ENCODE measurements around the gene DCBLD2.

DCBLD2 gene, protein sequence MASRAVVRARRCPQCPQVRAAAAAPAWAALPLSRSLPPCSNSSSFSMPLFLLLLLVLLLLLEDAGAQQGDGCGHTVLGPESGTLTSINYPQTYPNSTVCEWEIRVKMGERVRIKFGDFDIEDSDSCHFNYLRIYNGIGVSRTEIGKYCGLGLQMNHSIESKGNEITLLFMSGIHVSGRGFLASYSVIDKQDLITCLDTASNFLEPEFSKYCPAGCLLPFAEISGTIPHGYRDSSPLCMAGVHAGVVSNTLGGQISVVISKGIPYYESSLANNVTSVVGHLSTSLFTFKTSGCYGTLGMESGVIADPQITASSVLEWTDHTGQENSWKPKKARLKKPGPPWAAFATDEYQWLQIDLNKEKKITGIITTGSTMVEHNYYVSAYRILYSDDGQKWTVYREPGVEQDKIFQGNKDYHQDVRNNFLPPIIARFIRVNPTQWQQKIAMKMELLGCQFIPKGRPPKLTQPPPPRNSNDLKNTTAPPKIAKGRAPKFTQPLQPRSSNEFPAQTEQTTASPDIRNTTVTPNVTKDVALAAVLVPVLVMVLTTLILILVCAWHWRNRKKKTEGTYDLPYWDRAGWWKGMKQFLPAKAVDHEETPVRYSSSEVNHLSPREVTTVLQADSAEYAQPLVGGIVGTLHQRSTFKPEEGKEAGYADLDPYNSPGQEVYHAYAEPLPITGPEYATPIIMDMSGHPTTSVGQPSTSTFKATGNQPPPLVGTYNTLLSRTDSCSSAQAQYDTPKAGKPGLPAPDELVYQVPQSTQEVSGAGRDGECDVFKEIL

DNA sequence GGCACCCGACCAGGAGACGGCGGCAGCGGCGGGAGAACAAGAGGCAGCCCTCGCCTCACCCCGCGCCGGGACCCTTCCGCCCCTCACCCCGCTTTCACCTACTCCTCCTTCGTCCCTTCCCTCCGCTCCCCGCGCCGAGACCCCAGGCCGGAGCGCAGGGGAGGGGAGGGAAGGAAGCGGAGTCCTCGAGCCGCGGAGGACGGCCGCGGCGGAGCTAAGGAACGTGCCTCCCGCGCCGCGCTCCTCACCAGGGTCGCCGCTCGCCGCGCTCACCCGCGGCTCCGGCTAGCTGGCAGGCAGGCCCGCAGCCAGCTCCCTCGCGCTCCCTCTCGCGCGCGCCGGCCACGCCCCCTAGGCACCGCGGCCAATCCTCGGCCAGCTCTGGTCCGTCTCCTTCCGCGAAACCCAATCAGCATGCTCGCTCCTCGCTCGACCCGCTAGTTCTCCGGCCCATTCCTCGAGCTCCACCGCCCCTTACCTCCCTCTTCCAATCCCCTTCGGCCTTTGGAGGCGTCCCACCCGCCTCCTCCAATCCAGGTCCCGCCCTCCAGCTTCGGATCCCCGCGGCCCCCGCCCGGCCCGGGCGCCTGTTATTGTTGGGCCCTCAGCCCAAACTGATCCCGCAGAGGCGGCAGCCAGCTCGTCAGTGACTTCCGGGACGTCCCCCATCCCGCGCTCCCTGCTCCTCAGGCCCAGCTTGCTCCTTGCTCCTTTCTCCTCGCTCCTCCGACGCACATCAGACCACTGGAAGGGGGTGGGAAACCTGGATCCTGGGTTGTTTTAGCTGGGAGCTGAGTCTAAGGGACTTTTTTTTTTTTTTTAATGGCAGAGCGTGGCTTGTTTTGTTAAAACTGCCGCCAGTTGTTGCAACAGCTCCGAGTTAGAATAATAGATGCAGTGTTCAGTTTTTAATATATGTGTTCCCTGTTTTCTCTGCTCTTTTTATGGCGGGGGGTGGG is at the start of gene DCBLD2:
DCBLD2 (minus strand) TSS at position 304 of the 959 bp plus-strand sequence. CDS start 369 bp downstream, outside the sequence.
- H3K4me3 ChIP-seq (ENCODE audit: low read depth, low read length): peak within 1 kb of the TSS; percentile 81

DNA sequence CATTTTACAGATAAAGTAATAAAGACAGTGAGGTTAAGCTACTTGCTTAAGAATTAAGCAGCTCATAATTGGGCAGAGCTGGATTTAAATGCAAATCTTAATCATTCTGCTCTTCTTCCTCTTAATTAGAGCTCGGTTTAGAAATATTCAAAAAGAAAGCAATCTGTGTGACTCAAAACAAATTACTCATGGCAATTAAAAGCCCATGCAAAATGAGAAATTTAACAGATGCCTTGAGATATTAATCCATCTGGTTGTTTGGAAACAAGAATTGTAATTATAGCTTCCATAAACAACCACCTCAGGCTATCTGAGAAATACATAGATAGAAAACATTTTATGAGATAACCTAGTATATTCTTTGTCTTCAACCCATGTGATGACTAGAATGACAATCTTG is 44.2 kb upstream of the DCBLD2 start:
- no peak overlapping the region for H3K4me3 ChIP-seq (ENCODE audit: low read depth, low read length)

DNA sequence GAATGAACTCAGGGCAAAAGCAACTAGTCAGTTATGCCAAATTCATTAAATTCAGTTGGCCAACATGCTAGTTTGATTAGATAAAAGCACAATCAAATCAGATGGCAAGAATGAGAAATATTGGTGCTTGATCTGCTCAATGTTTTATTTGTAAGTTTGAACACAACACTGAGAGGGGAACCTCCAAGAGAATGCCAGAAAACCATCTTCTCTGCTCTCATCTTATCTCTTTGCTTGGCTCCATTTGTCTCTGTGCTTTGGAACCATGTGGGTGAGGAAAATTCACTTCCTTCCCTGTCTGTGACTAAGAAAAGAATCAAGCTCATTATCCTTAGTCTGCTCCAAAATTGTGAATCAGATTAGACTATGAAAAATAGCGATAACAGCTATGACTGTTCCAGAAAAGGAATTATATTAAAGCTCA is 43.6 kb upstream of the DCBLD2 start:
- no peak overlapping the region for H3K4me3 ChIP-seq (ENCODE audit: low read depth, low read length)

DNA sequence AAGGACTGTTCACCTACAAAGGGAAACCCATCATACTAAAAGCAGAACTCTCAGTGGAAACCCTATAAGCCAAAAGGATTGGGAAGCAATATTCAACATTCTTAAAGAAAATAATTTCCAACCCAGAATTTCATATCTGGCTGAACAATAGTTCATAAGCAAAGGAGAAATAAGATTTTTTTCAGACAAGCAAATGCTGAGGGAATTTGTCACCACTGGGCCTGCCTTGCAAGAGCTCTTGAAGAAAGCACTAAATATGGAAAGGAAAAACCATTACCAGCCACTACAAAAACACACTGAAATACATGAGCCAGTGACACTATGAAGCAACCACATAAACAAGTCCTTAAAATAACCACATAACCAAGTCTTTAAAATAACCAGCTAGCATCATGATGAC is 28.9 kb upstream of the DCBLD2 start:
- H3K4me3 ChIP-seq (ENCODE audit: low read depth, low read length): no peak overlapping the region

DNA sequence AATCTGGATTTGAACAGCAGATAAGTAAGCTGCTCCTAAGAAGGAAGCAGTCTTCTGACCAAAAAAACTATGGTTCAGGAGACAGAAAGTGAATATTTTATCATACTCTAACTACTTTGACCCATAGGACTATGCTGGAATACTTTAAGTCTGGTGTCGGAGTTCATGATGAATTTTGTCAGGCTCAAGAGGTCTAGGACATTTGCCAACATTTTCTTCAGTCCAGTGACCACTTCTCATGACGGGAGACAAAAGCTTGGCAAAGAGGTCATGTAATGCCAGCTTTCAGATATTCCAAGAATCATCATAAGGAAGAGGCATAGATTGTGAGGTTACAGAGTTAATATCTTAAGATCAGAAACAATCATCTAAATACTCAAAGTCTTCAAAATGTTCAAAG is 20.5 kb upstream of the DCBLD2 start:
- H3K4me3 ChIP-seq (ENCODE audit: low read depth, low read length): no peak overlapping the region

DNA sequence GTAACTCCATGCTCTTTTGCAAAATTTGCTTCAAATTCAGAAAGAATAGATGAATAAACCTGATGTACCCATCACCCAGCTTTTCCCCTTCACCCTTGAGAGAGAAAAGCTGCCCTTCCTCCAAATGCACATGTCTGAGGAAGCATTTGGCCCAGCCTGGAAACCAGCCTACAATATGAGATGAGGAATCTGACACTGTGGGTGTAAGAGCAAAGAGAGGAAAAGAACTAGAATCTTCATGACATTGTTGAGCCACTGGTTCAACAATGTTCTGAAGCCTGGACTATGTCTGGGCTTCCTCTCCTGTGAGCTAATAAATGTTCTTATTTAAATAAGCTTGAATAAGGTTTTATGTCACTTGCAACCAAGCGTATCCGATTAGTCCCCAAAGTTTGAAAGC is 18.7 kb upstream of the DCBLD2 start:
- no peak overlapping the region for H3K4me3 ChIP-seq (ENCODE audit: low read depth, low read length)

DNA sequence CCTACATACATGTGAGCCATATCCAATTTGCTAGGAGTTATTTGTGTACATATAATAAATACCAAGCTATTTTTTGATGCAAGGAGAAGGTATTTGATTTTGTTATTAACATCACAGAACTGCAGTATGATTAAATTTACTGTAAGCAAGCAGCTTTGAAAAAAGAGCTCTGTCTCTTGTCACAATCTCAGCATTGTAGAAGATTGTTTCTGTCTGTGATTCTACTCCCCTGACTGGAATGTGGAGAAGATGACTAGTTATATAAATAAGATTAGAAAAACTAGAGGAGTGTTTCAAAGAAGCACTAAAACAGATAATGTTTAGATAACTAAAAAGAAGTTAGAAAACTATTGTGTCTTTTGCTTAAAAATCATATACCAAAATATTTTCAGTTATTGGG is 17.1 kb upstream of the DCBLD2 start:
- no peak overlapping the region for H3K4me3 ChIP-seq (ENCODE audit: low read depth, low read length)

DNA sequence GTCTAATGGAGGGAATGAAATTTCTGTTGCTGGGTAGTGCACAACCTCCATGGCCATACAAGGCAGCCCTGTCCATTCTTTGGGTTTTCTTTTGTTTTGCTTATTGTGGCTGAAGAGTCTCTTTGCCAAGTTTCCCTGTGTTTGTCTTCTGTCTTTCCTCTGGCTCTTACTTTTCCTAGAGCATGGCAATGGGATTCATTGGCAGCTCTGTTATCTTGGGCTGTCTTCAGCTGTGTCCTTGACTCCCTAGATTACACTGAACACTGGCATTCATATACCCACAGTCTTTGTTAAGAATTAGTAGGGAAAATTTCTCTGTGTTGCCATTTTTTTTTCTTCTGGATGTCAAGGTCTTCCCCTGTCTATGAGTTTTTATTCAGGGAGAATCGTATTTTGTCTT is 16.1 kb upstream of the DCBLD2 start:
- no peak overlapping the region for H3K4me3 ChIP-seq (ENCODE audit: low read depth, low read length)

DNA sequence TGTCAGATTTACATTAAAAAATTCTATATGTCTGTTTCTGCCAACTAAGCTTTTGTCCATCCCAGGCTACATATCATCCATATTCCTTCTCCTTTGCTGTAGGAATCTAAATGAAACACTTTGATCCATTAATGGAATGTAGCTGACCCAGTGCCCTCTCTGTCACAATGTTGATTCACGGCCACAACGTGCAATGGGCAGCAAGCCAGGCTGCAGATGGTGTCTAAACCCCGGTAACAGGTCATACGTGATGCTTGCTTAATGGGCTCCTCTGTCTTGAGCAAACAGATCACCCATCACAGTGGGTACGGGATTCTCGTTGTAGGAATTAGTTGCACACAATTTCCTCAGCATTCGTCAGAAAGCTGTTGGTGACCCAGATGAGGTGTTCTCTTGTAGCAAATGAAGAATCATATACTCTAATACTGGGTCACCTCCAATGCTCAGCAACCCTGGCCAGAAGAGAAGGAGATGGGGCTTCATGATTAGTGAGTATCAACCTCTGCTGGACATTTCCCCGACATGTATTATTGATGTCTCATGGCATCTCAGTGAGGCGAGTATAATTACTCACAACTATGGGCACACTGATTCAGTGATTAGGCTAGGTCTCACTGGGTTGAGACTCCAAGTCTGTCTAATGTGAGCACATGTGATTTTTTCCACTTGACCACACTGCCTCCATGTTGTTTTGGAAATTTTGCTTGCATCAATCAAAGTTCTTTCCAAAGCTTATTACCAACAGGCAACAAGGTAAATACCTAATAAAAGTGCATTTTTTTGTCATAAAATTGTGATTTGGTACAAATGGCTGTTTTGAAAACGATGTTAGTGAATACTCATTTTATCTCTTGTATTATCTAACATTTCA is 12.9 kb upstream of the DCBLD2 start:
- no peak overlapping the region for H3K4me3 ChIP-seq (ENCODE audit: low read depth, low read length)

DNA sequence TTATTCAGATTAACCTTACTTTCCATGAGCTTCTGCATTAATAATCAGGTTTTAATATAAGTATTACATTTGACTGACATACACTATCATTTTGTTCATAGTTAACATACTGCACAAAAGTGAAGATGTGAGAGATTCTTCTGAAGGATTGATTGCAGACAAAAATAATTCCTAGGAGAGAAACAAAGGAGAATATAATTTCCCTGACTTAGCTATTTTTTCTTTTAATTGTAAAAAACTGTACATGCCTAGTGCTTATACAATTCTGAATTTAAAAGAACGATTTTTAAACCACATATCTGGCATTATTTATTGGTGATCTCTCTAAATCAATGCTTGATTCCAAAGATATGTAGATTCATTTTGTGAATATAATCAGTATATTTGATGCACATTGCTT is 11.0 kb upstream of the DCBLD2 start:
- no peak overlapping the region for H3K4me3 ChIP-seq (ENCODE audit: low read depth, low read length)

DNA sequence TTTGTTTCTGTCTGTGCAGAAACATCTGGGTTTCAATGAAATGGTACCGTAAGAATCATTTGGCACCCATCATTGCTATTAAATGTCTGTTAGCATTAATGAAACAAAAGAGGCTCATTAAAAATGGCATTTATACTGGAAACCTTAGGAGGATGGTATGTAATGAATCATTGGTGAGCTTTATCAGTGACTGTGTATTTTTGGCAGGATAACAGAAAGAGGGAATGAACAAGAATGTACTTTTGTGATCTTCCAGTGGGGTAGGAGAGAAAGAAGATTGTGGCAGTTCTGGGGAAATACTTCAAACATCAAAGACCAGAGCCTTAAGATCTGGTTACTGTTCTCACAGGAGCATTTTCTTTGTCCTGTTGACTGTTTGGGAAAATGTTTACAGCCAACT is 4.7 kb upstream of the DCBLD2 start:
- H3K4me3 ChIP-seq (ENCODE audit: low read depth, low read length): no peak overlapping the region

DNA sequence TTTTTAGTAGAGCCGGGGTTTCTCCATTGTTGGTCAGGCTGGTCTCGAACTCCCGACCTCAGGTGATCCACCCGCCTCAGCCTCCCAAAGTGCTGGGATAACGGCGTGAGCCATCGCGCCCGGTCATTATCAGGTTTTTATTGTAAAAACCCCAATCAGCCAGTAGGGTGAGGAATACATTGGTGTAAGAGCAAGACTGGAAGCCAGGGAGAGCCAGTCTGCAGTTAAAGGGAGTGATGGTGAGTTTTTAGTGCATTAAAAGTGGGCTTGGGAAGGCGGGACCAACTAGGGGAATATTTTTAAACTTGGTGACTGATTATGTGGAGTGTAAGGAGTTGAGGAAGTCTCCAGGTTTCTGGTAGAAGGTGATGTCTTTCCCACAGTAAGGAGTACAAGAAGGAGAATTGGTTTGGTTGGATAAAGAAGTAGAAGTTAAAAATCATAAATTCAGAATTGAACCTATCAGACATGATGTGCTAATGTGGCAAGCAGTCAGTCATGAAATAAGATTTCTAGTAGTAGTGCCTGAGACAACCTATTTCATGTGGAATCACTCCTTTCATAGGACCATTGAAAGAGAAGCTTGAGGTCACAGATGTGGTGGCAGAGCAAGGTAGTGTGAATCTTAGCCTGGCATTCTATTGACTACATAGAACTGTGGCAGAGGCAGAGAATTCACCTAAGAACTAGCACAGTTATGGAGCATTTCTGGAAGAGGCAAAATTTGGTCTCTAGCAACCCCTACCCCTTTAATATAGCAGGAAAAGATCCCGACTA is 2.4 kb upstream of the DCBLD2 start:
- H3K4me3 ChIP-seq (ENCODE audit: low read depth, low read length): no peak overlapping the region

DNA sequence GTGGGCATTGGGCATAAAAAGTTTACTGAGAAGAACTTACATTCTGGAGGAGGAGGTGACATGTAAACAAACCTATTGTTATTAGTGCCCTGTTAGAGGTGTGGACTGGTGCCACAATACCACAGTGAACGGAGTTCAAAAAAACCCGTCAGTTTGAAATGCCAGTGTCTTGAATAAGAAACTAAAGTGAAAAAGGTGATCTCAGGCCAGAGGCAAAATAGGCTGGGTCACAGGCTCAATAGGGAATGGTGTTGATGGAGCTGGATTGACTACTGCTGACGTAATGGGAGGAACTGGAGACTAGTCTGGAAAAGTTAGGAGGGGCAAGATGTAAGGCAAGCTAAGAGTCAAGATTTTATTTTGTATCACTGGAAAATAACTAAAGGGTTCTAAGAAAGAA is 1.6 kb upstream of the DCBLD2 start:
- no peak overlapping the region for H3K4me3 ChIP-seq (ENCODE audit: low read depth, low read length)

DNA sequence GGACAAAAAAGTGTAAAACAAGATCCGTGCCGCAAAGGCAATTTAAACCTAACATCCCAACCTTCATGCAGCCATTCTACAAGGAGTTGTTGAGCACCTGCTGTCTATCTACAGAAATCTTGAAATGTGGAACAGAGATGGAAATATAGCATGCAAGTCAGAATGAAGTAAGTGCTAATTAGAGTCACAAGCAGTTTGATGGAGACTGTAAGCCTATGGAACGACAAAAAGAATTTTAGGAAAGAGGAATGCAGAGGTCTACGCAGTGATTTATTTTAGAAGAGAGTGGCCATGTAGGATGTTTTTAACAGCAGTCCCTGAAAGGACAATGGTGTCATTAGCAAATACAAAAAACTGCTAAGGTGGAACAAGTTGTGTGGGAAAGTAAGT is 851 bp upstream of the DCBLD2 start:
- peak overlapping the region; percentile 36 for H3K4me3 ChIP-seq (ENCODE audit: low read depth, low read length)

DNA sequence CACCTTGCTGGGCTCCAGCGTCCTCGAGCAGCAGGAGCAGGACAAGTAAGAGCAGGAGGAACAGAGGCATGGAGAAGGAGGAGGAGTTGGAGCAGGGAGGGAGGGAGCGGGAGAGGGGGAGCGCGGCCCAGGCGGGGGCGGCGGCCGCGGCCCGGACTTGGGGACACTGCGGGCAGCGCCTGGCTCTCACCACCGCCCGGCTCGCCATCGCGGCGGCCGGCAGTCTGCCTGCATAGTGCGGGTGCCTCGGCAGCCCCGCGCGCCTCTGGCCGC is 440 bp downstream of the DCBLD2 start:
- peak overlapping the region; percentile 81 for H3K4me3 ChIP-seq (ENCODE audit: low read depth, low read length)

DNA sequence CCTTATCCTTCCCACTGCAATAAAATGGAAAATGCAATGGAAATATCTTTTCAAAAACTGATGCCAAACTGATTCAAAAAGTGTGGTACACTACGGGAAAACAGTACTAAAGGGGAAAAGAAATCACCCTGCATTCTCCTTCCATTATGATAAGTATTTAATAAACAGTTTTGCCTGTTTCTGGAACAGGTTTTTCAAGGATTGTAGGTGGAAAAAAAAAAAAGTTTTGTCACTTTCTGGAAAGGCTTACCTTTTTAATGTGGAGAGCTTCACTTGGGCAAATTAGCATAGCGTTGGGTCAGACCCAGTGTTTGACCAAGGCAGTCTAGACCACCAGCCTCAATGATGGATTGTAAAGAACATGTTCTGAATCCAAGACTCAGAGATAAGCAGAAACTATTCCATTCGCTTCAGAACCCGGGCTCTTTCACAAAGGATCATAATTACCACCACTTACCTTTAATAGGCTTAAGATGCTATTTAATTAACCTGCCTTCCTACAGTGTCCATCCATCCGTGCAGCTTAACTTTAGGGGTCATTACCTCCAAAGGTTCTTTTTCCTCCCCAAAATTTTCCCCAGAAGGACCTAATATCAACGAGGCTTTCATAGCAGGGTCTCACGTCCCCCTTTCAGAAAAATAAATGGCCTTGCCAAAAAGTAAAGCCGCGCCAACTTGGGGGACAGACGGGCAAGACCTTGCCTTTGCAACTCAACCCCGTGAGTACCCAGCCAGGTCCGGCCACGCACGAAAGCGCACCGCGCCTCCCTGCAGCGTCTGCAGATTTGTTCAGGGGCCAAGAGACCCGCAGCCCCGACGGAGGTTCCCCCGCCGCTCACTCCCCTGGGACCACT is 1.0 kb downstream of the DCBLD2 start:
- peak overlapping the region; percentile 81 for H3K4me3 ChIP-seq (ENCODE audit: low read depth, low read length)

DNA sequence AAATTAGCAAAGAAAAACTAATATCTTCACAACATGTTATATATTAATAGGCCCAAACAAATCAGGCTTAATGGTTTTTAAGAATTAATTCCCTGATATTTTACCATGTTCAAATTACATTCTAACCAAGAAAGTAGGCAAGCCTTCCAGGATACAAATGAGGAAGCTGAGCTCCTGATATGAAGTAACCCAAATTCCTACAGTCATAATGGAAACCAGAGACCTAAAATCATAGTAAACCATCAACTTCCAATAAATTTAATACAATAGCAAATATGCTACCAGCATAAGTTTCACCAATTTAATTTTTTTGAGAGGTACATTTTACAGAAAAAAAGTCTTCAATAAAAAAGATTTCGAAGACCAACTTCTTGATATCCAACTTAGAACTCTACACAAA is 3.8 kb downstream of the DCBLD2 start:
- no peak overlapping the region for H3K4me3 ChIP-seq (ENCODE audit: low read depth, low read length)

DNA sequence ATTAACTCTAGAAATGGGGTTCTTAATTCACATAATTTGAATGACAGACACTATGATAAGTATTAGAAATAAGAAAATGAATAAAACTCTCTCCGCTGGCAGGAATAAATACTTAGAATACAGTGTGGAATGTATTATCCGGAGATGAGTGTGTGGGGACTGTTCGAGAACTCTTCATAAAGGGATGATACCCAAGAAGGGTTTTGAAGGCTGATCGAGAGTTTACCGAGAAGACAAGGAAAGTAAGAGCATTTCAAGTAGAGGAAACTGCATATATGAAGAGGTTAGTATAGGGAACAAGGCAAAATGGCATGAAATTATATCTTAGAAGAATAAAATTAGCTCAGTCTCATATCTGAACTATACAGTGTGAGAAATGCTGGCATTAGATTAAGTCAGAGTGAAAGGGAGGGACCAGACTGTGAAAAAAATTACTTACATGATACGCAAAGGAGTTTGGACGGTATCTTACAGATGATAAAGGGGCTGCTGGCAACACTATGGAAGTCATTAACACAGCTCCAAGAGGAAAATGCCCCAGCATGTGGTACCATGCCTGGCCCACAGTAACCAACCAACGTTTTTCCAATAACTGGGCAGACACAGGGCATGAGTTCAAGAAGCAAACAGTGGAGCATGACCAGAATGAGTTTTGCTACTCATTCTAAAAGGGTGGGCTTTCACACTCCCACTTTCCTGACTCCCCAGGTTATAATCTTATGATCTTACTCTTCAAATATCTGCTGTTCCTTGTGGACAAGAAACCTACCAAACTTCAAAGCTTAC is 6.5 kb downstream of the DCBLD2 start:
- H3K4me3 ChIP-seq (ENCODE audit: low read depth, low read length): no peak overlapping the region
